WI38 (cell line): Measurements from ENCODE around the gene MACROD2.

ENCODE experiments used
- H3K4me3 ChIP-seq: 2 replicates; pipeline ENCODE4 v1.5.1; 2011; ENCODE audit warnings: low read depth, mild to moderate bottlenecking, control low read depth, low read length
- CTCF ChIP-seq: IDR thresholded peaks from 2 replicates; pipeline ENCODE4 v1.5.1; 2012; ENCODE audit warnings: low read depth, mild to moderate bottlenecking, control low read depth, low read length

The MACROD2 gene

GRCh38 chr20:14477125-14477524 is 481.8 kb downstream of the MACROD2 start:
- no peak for TF ChIP-seq CTCF
- H3K4me3 ChIP-seq = no peak overlapping the region

- no peak for TF ChIP-seq CTCF
- no peak overlapping the region for H3K4me3 ChIP-seq
Measured at GRCh38 chr20:14478126-14478525, 482.8 kb downstream of the MACROD2 start.

GRCh38 chr20:14481863-14482262 is 486.5 kb downstream of the MACROD2 start:
- H3K4me3 ChIP-seq = no peak overlapping the region
- TF ChIP-seq CTCF = no peak

GRCh38 chr20:14488212-14488611 is 492.9 kb downstream of the MACROD2 start:
- no peak for TF ChIP-seq CTCF
- H3K4me3 ChIP-seq = no peak overlapping the region

- TF ChIP-seq CTCF = no peak
- H3K4me3 ChIP-seq = no peak overlapping the region
Measured at GRCh38 chr20:14488756-14489479, 493.6 kb downstream of the MACROD2 start.

GRCh38 chr20:14489544-14489943 is 494.2 kb downstream of the MACROD2 start:
- no peak overlapping the region for H3K4me3 ChIP-seq
- TF ChIP-seq CTCF = no peak

GRCh38 chr20:14491436-14491835 is 496.1 kb downstream of the MACROD2 start:
- no peak for TF ChIP-seq CTCF
- no peak overlapping the region for H3K4me3 ChIP-seq
